Adrenal gland (tissue), 12 donors: ENCODE data around the gene MID1IP1. TPM values are rescaled to one million over a fixed set of nuclear protein-coding genes. Genes with fewer than 3 reads are reported as not detected.

Source experiments
- DNase-seq, 7 donors: peaks; one replicate each; pipeline ENCODE4 v3.0.0-alpha.2; 2019 to 2020
- H3K27ac ChIP-seq, 5 donors: fragments of 200-600 bp; sonication (generic) in 4 of 5; 1 replicate in 3 of 5; 2 replicates in 2 of 5; pipeline versions ENCODE4 v1.5.1 to v1.8.0; 2016 to 2020; ENCODE audit warnings: mild to moderate bottlenecking in 1 of 5
- H3K27me3 ChIP-seq: fragments of 200-600 bp; 2 replicates; pipeline ENCODE4 v1.8.0; 2021
- H3K36me3 ChIP-seq, 2 donors: fragments of 200-600 bp; replicated peaks in 1 of 2; 1 replicate in 1 of 2; 2 replicates in 1 of 2; pipeline versions ENCODE4 v1.5.1 to v1.8.0; 2018 to 2022
- H3K4me1 ChIP-seq, 2 donors: fragments of 200-600 bp; replicated peaks in 1 of 2; 1 replicate in 1 of 2; 2 replicates in 1 of 2; pipeline versions ENCODE4 v1.5.1 to v1.8.0; 2018 to 2021
- H3K4me3 ChIP-seq, 4 donors: fragments of 200-600 bp; sonication (generic) in 3 of 4; one replicate each; pipeline ENCODE4 v1.5.1; 2016 to 2018
- H3K9me3 ChIP-seq, 3 donors: fragments of 200-600 bp; sonication (generic) in 1 of 3; replicated peaks in 1 of 3; 1 replicate in 2 of 3; 2 replicates in 1 of 3; pipeline versions ENCODE4 v1.5.1 to v1.8.0; 2016 to 2021
- CTCF ChIP-seq, 6 experiments: fragments of 450-650 bp in 4 of 6; fragments of 200-600 bp in 2 of 6; sonication (generic) in 1 of 6; IDR thresholded peaks; 1 replicate in 5 of 6; 2 replicates in 1 of 6; pipeline versions ENCODE4 v1.5.1 to v1.8.0; 2016 to 2021; ENCODE audit warnings: antibody characterized with exemption in 6 of 6, mild to moderate bottlenecking in 2 of 6, moderate library complexity in 1 of 6
- POLR2A ChIP-seq, 2 donors: fragments of 450-650 bp; IDR thresholded peaks; one replicate each; pipeline ENCODE4 v1.6.1; 2017; ENCODE audit warnings: antibody characterized with exemption in 2 of 2, mild to moderate bottlenecking in 2 of 2, moderate library complexity in 1 of 2
- WGBS, 4 donors: extraction: QIAGEN DNeasy Blood & Tissue Kit in 2 of 4; methylation state at CpG; one replicate each; pipeline versions ENCODE4 v1.1.5 to v1.1.7; 2013 to 2017; 5-methylcytosine and 5-hydroxymethylcytosine counted together
- intact Hi-C, 2 donors: fragments of 100-400 bp; cut with DNase I; formaldehyde crosslinking; loops; one replicate each; pipeline versions ENCODE4 v1.14.1 to v1.15.0; 2022 to 2023
- polyA plus RNA-seq, 3 donors: library from polyadenylated mRNA; stranded (reverse); fragments of 200-250 nt in 2 of 3; fragments of 350-450 nt in 1 of 3; fragmentation: Illumina TruSeq in 1 of 3; extraction: RNeasy Lipid Tissue Mini Kit (QIAGEN cat#74804) in 1 of 3; gene quantifications; one replicate each; pipeline ENCODE4 v1.2.3, GENCODE V29; 2013 to 2014
- total RNA-seq, 9 donors: library from RNA; depleted of rRNA in 4 of 9; stranded (reverse); fragments of >200 nt in 4 of 9; fragments of 120-200 nt in 1 of 9; fragmentation: NEBNext Ultra II Directional in 1 of 9; extraction: Animal tissue kit (Norgen Biotek cat#: 25700) in 1 of 9; gene quantifications; one replicate each; pipeline versions ENCODE4 v1.1.0 to v1.2.4, GENCODE V29; 2013 to 2023
- donor health status: healthy with polysubstance abuse.
- donor health status: Bipolar disorder and iron deficiency.
- donor health status: DM: yes; HTN: yes; CAD: no.
- donor health status: DM: no; HTN: no; CAD: no.
- donor health status: DM: no; HTN: no; CAD: no.
- donor health status: DM: yes; HTN: yes; CAD: no.

The MID1IP1 gene
- total and polyA plus RNA-seq, 12 donors, result 16.8 to 106 (median 50.6) TPM

- Histone ChIP-seq H3K27me3 (peaks cover 5% of the 10 kb centered on the region), H3K27ac (no peak overlapping the region), H3K36me3 (no peaks in the 10 kb centered on the region), H3K4me1 (no peaks in the 10 kb centered on the region), H3K9me3 (no peaks in the 10 kb centered on the region), H3K4me3 (no peak overlapping the region)
- WGBS, 4 donors, result 44 to 76% (median 58%) methylated on average over 2 to 3 of the region's 3 CpGs
- intact Hi-C loops, result no loop called here
- no peak for TF ChIP-seq CTCF (IDR thresholded peaks at IDR 0.05)
- TF ChIP-seq POLR2A (IDR thresholded peaks at IDR 0.05), result no peak
- no peak for DNase-seq
Measured at GRCh38 chrX:38854305-38854704, 53.0 kb downstream of the MID1IP1 start.

Other genes with a start within 250 kb of the MID1IP1 start
- 100 to 1,000 TPM in 2 of 9 donors, 10 to 100 TPM in 7; 52.3 to 167 (median 87.3) TPM for gene TSPAN7, start 239.9 kb upstream of the MID1IP1 start, total RNA-seq
- 100 to 1,000 TPM in 1 of 3 donors, 10 to 100 TPM in 2; 47.8 to 133 (median 86.9) TPM for gene TSPAN7, start 239.9 kb upstream of the MID1IP1 start, polyA plus RNA-seq